Measurements from ENCODE around the gene GNGT2.

- TF ChIP-seq, protein P1, sequence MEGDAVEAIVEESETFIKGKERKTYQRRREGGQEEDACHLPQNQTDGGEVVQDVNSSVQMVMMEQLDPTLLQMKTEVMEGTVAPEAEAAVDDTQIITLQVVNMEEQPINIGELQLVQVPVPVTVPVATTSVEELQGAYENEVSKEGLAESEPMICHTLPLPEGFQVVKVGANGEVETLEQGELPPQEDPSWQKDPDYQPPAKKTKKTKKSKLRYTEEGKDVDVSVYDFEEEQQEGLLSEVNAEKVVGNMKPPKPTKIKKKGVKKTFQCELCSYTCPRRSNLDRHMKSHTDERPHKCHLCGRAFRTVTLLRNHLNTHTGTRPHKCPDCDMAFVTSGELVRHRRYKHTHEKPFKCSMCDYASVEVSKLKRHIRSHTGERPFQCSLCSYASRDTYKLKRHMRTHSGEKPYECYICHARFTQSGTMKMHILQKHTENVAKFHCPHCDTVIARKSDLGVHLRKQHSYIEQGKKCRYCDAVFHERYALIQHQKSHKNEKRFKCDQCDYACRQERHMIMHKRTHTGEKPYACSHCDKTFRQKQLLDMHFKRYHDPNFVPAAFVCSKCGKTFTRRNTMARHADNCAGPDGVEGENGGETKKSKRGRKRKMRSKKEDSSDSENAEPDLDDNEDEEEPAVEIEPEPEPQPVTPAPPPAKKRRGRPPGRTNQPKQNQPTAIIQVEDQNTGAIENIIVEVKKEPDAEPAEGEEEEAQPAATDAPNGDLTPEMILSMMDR (IDR thresholded peaks at IDR 0.05), result no peak
- TF ChIP-seq POLR2A (IDR thresholded peaks at IDR 0.05), result no peak
These were observed 7.5 kb upstream of the GNGT2 start for GRCh38 chr17:49217651-49218413.
